ENCODE results near the gene CHAT.

DNA sequence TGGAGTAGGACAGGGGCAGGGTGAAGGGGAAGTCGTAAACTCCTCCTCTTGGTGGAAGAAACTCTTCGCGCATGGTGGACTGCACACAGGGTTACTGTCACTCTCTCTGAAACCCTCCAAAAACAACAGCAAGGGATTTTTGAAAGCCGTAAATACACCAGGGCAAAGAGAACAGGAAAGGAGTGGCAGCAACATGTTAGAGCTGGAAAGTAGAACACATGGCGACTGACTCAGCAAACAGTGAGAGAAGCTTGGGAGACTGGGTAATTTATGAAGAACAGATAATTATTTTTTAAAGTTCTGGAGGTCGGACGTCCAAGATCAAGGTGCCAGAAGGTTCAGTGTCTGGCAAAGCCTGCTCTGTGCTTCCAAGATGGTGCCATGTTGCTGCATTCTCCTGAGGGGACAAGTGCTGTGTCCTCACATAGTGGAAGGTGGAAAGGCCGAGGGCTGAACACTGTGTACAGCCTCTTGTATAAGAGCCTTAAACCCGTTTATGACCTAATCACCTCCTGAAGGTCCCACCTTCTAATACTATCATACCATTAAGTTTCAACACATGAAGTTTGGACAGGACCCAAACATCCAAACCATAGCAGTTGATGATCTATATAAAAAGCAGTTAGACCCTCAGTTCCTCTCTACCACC lies 43.1 kb downstream of the CHAT start:
- TF ChIP-seq, protein P1, sequence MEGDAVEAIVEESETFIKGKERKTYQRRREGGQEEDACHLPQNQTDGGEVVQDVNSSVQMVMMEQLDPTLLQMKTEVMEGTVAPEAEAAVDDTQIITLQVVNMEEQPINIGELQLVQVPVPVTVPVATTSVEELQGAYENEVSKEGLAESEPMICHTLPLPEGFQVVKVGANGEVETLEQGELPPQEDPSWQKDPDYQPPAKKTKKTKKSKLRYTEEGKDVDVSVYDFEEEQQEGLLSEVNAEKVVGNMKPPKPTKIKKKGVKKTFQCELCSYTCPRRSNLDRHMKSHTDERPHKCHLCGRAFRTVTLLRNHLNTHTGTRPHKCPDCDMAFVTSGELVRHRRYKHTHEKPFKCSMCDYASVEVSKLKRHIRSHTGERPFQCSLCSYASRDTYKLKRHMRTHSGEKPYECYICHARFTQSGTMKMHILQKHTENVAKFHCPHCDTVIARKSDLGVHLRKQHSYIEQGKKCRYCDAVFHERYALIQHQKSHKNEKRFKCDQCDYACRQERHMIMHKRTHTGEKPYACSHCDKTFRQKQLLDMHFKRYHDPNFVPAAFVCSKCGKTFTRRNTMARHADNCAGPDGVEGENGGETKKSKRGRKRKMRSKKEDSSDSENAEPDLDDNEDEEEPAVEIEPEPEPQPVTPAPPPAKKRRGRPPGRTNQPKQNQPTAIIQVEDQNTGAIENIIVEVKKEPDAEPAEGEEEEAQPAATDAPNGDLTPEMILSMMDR (IDR thresholded peaks at IDR 0.05) = no peak
- TF ChIP-seq POLR2AphosphoS5 (IDR thresholded peaks at IDR 0.05; ENCODE audit: low read depth, low read length) (no peak), SIN3A (IDR thresholded peaks at IDR 0.05; ENCODE audit: borderline replicate concordance, insufficient read depth, low read depth, low read length) (no peak)
- TF ChIP-seq, protein P2, sequence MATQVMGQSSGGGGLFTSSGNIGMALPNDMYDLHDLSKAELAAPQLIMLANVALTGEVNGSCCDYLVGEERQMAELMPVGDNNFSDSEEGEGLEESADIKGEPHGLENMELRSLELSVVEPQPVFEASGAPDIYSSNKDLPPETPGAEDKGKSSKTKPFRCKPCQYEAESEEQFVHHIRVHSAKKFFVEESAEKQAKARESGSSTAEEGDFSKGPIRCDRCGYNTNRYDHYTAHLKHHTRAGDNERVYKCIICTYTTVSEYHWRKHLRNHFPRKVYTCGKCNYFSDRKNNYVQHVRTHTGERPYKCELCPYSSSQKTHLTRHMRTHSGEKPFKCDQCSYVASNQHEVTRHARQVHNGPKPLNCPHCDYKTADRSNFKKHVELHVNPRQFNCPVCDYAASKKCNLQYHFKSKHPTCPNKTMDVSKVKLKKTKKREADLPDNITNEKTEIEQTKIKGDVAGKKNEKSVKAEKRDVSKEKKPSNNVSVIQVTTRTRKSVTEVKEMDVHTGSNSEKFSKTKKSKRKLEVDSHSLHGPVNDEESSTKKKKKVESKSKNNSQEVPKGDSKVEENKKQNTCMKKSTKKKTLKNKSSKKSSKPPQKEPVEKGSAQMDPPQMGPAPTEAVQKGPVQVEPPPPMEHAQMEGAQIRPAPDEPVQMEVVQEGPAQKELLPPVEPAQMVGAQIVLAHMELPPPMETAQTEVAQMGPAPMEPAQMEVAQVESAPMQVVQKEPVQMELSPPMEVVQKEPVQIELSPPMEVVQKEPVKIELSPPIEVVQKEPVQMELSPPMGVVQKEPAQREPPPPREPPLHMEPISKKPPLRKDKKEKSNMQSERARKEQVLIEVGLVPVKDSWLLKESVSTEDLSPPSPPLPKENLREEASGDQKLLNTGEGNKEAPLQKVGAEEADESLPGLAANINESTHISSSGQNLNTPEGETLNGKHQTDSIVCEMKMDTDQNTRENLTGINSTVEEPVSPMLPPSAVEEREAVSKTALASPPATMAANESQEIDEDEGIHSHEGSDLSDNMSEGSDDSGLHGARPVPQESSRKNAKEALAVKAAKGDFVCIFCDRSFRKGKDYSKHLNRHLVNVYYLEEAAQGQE (IDR thresholded peaks at IDR 0.05; ENCODE audit: insufficient read depth in 1 of 2, low read depth in 2 of 2, low read length in 1 of 2) = no peak

All from Panc1 (cell line).